ENCODE measurements around the gene LIPE. TPM values are rescaled to one million over a fixed set of nuclear protein-coding genes. Genes with fewer than 3 reads are reported as not detected.
"Not testable (repeated sequence)": the region's sequence is repeated elsewhere in the genome, so short reads cannot be mapped to it uniquely, and the experiment has no call there.

LIPE gene
- total RNA-seq, 1 donor from 2014 or later: 3.2 TPM

DNA sequence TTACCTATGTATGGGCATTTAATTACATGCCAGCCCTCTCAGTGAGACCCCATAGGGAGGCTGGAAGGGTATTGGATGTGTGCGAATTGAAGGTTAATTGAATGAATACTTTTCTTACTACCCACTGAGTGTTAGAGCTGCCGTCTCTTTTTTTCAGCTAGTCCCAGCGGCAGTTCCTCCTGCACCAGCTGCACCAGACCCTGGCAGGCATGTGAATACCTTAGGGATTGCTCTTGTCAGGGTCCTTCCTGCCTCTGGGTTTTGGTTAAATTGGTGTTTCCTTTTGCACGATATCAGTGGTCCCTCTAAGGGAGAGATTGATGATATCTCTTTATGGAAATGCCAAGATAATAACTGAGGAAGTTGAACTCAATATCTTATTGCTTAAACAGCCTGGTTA is 25.4 kb upstream of the LIPE start:
- no peak overlapping the region for H3K27ac ChIP-seq
- no peaks in the 10 kb centered on the region for H3K27me3 ChIP-seq (ENCODE audit: low read depth)
- peaks cover 26% of the 10 kb centered on the region for H3K4me1 ChIP-seq
- no peaks in the 10 kb centered on the region for H3K36me3 ChIP-seq
- no peak overlapping the region for H3K4me3 ChIP-seq
- ATAC-seq: no peak
- no peaks in the 10 kb centered on the region for H3K9me3 ChIP-seq
- DNase-seq: no peak
- TF ChIP-seq, protein P1, sequence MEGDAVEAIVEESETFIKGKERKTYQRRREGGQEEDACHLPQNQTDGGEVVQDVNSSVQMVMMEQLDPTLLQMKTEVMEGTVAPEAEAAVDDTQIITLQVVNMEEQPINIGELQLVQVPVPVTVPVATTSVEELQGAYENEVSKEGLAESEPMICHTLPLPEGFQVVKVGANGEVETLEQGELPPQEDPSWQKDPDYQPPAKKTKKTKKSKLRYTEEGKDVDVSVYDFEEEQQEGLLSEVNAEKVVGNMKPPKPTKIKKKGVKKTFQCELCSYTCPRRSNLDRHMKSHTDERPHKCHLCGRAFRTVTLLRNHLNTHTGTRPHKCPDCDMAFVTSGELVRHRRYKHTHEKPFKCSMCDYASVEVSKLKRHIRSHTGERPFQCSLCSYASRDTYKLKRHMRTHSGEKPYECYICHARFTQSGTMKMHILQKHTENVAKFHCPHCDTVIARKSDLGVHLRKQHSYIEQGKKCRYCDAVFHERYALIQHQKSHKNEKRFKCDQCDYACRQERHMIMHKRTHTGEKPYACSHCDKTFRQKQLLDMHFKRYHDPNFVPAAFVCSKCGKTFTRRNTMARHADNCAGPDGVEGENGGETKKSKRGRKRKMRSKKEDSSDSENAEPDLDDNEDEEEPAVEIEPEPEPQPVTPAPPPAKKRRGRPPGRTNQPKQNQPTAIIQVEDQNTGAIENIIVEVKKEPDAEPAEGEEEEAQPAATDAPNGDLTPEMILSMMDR (IDR thresholded peaks at IDR 0.05): no peak
- intact Hi-C loops (cut with DNase I): loop anchor here (5.0 kb wide), 1 partner anchor 80 kb away; no protein-coding TSS in a partner anchor

- Histone ChIP-seq H3K9me3 (no peaks in the 10 kb centered on the region), H3K36me3 (no peaks in the 10 kb centered on the region), H3K4me1 (peaks cover 16% of the 10 kb centered on the region), H3K27ac (no peak overlapping the region), H3K4me3 (no peak overlapping the region), H3K27me3 (ENCODE audit: low read depth) (no peaks in the 10 kb centered on the region)
- intact Hi-C loops (cut with DNase I): loop anchor here (5.0 kb wide), 1 partner anchor 82 kb away; no protein-coding TSS in a partner anchor
- DNase-seq (peak; percentile 83), ATAC-seq (peak; percentile 94 to 97)
- TF ChIP-seq, protein P1 (IDR thresholded peaks at IDR 0.05): peak; percentile 85
Measured at GRCh38 chr19:42450314-42450934, 23.2 kb upstream of the LIPE start.

- ATAC-seq; H3K4me3 ChIP-seq; DNase-seq; H3K27ac ChIP-seq; H3K27me3 ChIP-seq (ENCODE audit: low read depth); intact Hi-C loops (cut with DNase I); H3K9me3 ChIP-seq; H3K36me3 ChIP-seq: not testable (repeated sequence)
- peaks cover 16% of the 10 kb centered on the region for H3K4me1 ChIP-seq
Measured at GRCh38 chr19:42448306-42448705, 21.1 kb upstream of the LIPE start.

GRCh38 chr19:42445948-42446347 is 18.8 kb upstream of the LIPE start:
- DNase-seq (no peak), ATAC-seq (no peak)
- Histone ChIP-seq H3K36me3 (no peaks in the 10 kb centered on the region), H3K27me3 (ENCODE audit: low read depth) (no peaks in the 10 kb centered on the region), H3K27ac (no peak overlapping the region), H3K4me1 (peaks cover 23% of the 10 kb centered on the region), H3K9me3 (no peaks in the 10 kb centered on the region), H3K4me3 (no peak overlapping the region)
- TF ChIP-seq, protein P1 (IDR thresholded peaks at IDR 0.05): no peak
- intact Hi-C loops (cut with DNase I): no loop called here

DNA sequence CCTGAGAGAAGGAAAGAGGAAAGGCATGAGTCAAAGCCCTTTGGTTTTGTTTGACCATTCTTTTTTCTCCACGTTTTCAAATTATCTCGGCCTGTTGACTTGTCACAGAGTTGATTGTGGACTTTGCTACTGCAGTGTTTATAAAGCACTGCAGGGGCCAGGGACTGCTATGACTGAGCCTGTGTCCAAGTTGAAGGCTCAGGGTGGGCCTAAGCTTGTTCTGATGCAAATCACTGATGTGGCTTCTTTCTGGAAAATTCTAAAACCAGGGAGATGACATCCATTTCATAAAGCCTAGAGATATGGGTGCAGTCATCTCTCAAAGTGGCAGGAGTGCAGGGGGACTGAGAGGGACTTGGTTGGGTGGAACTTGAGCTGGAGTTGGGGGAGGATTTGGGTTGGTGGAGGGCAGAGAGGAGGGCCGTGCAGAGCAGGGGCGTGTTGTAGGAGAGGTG is 16.8 kb upstream of the LIPE start:
- TF ChIP-seq, protein P1 (IDR thresholded peaks at IDR 0.05): no peak

GRCh38 chr19:42442833-42443232 is 15.6 kb upstream of the LIPE start, which contains the start of gene CXCL17:
TSS of gene CXCL17 (minus strand) at chr19:42442946. CDS start at chr19:42442832, 114 bp downstream.
- TF ChIP-seq, protein P1 (IDR thresholded peaks at IDR 0.05): no peak
- peak within 1 kb of the TSS; percentile 34 for H3K4me3 ChIP-seq
- no peaks in the 10 kb centered on the region for H3K9me3 ChIP-seq
- no peak for DNase-seq
- peaks cover 29% of the 10 kb centered on the region for H3K4me1 ChIP-seq
- H3K36me3 ChIP-seq: no peaks in the 10 kb centered on the region
- peak; percentile 73 to 77 for ATAC-seq
- peak within 1 kb of the TSS; percentile 77 for H3K27ac ChIP-seq
- no peaks in the 10 kb centered on the region for H3K27me3 ChIP-seq (ENCODE audit: low read depth)
- intact Hi-C loops (cut with DNase I): no loop called here

More for the DNA sequence above, 16.8 kb upstream of the LIPE start:
- Histone ChIP-seq H3K4me3 (no peak overlapping the region), H3K27me3 (ENCODE audit: low read depth) (no peaks in the 10 kb centered on the region), H3K27ac (peak overlapping the region; percentile 53), H3K36me3 (no peaks in the 10 kb centered on the region), H3K4me1 (peaks cover 25% of the 10 kb centered on the region), H3K9me3 (no peaks in the 10 kb centered on the region)
- DNase-seq (no peak), ATAC-seq (peak in 1 of 2 donors; percentile 8)
- intact Hi-C loops (cut with DNase I): no loop called here
